GM19468 (cell line): Measurements from ENCODE around the gene UBA1.

Experiments used
- ATAC-seq: cut with Tn5 transposase; IDR thresholded peaks from one replicate; pipeline ENCODE4 v1.9.1; 2021; ENCODE audit warnings: mild to moderate bottlenecking, moderate library complexity, moderate number of reproducible peaks; ENCODE audit not compliant: unreplicated experiment; ENCODE audit errors: extremely low read depth

The UBA1 gene

GRCh38 chrX:47169273-47169672 is 24.4 kb upstream of the UBA1 start:
- ATAC-seq, result no peak

GRCh38 chrX:47169726-47170515 is 23.7 kb upstream of the UBA1 start:
- no peak for ATAC-seq

- no peak for ATAC-seq
Observed at GRCh38 chrX:47170861-47171692, 22.6 kb upstream of the UBA1 start.

- ATAC-seq, result no peak
Observed at GRCh38 chrX:47171996-47172395, 21.6 kb upstream of the UBA1 start.

GRCh38 chrX:47172549-47172948 is 21.1 kb upstream of the UBA1 start:
- no peak for ATAC-seq

GRCh38 chrX:47172971-47173792 is 20.4 kb upstream of the UBA1 start:
- ATAC-seq, result no peak

- no peak for ATAC-seq
Observed at GRCh38 chrX:47174376-47174775, 19.3 kb upstream of the UBA1 start.

GRCh38 chrX:47174846-47175587 is 18.6 kb upstream of the UBA1 start:
- no peak for ATAC-seq

GRCh38 chrX:47175588-47175980 is 18.0 kb upstream of the UBA1 start:
- ATAC-seq, result no peak

GRCh38 chrX:47176101-47176740 is 17.4 kb upstream of the UBA1 start:
- ATAC-seq, result no peak

GRCh38 chrX:47177079-47177478 is 16.6 kb upstream of the UBA1 start:
- ATAC-seq, result no peak

- ATAC-seq, result no peak
Observed at GRCh38 chrX:47178337-47178736, 15.3 kb upstream of the UBA1 start.

- ATAC-seq, result no peak
Observed at GRCh38 chrX:47179221-47179927, 14.3 kb upstream of the UBA1 start.

GRCh38 chrX:47179928-47180255 is 13.7 kb upstream of the UBA1 start:
- ATAC-seq, result no peak

- ATAC-seq, result no peak
Observed at GRCh38 chrX:47180346-47180745, 13.3 kb upstream of the UBA1 start.

- ATAC-seq, result no peak
Observed at GRCh38 chrX:47181301-47181700, 12.3 kb upstream of the UBA1 start.

GRCh38 chrX:47182106-47182700 is 11.4 kb upstream of the UBA1 start:
- ATAC-seq, result no peak

GRCh38 chrX:47184486-47184885 is 9.1 kb upstream of the UBA1 start:
- no peak for ATAC-seq

GRCh38 chrX:47185241-47185640 is 8.4 kb upstream of the UBA1 start:
- no peak for ATAC-seq
